Cardiac atrium fibroblast (primary cell): ENCODE results near the gene OR6Q1. TPM values are rescaled to one million over a fixed set of nuclear protein-coding genes. Genes with fewer than 3 reads are reported as not detected.

ENCODE experiments used
- total RNA-seq: library from RNA; depleted of rRNA; stranded (reverse); fragments of >200 nt; gene quantifications from 2 replicates; pipeline ENCODE4 v1.2.3, GENCODE V29; 2015

Gene OR6Q1
- not detected in 2 replicates for total RNA-seq

GRCh38 chr11:58030653-58031052 lies at the start of gene OR6Q1:
OR6Q1 (plus strand) TSS chr11:58030953; CDS start chr11:58030953, 0 bp downstream.

GRCh38 chr11:58023435-58023931 lies 7.3 kb upstream of the OR6Q1 start, which contains the start of gene OR9Q1:
OR9Q1 (plus strand) TSS chr11:58023881; CDS start chr11:58179445, 155,564 bp downstream.

Other genes starting within 250 kb of the OR6Q1 start
- gene OR9Q1, start 7.1 kb upstream of the OR6Q1 start, total RNA-seq: not detected in 2 replicates
- not detected in 2 replicates for gene OR9I1, start 94.6 kb downstream of the OR6Q1 start, total RNA-seq
- not detected in 2 replicates for gene OR9Q2, start 158.1 kb downstream of the OR6Q1 start, total RNA-seq
- not detected in 2 replicates for gene OR1S2, start 173.2 kb downstream of the OR6Q1 start, total RNA-seq
- gene OR1S1, start 181.8 kb downstream of the OR6Q1 start, total RNA-seq: not detected in 2 replicates
- gene OR10Q1, start 198.0 kb downstream of the OR6Q1 start, total RNA-seq: not detected in 2 replicates
- gene OR10W1, start 237.3 kb downstream of the OR6Q1 start, total RNA-seq: not detected in 2 replicates